Measurements from ENCODE around the gene ACCSL. TPM values are rescaled to one million over a fixed set of nuclear protein-coding genes. Genes with fewer than 3 reads are reported as not detected.

Gene ACCSL
- total and polyA plus RNA-seq, 4 donors, result not detected

DNA sequence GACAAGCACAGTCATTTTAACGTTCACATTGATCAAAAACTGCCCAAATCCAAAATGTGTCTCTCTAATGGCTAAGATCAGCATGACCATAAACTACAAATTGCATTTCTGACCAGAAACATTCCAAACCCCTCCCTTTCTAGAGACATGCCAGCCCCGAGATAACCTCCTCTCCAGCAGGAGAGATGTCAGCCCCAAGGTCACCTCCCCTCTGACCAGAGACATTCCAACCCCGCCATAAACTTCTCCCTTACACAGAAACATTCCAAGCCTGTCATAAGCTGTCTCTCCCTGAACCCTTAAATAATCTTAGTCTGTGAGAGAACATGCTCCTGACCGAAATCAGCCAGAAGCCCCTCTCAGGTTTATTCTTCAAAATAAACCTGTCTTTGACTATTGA is 41.1 kb downstream of the ACCSL start:
- Histone ChIP-seq H3K36me3 (ENCODE audit: control insufficient read depth, insufficient read depth, low read length) (no peaks in the 10 kb centered on the region), H3K9me3 (ENCODE audit: control insufficient read depth, insufficient read depth, low read length) (no peaks in the 10 kb centered on the region), H3K4me3 (ENCODE audit: low read depth, low read length) (no peak overlapping the region), H3K27me3 (ENCODE audit: control insufficient read depth, insufficient read depth, low read length) (no peaks in the 10 kb centered on the region), H3K4me1 (ENCODE audit: control insufficient read depth, insufficient read depth, low read length) (no peaks in the 10 kb centered on the region), H3K27ac (ENCODE audit: low read depth, low read length) (no peak overlapping the region)
- WGBS (ENCODE audit: insufficient coverage), result 94% methylated on average over 3 of the region's 4 CpGs
- no peak for DNase-seq (ENCODE audit: low read depth in 4 of 6, low spot score in 6 of 6)

DNA sequence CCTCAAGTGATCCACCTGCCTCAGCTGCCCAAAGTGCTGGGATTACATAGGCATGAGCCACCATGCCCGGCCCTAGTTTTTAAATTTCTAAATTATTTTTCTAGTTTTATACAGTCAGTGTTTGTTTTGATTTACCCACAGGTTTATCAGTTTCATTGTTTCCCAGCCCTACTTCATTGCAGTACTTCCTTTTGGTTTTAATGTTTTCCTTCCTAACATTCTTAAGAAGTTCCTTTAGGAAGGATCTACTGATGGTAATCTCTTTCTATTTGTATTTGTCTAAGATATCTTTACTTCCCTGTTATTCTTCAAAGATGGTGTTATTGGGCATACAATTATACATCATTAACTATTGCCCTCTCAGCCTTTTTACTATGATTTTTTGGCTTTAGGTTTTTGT is 42.8 kb downstream of the ACCSL start:
- WGBS (ENCODE audit: insufficient coverage), result no CpG with 5 or more reads among the region's 1 CpG
- Histone ChIP-seq H3K36me3 (ENCODE audit: control insufficient read depth, insufficient read depth, low read length) (no peaks in the 10 kb centered on the region), H3K9me3 (ENCODE audit: control insufficient read depth, insufficient read depth, low read length) (no peaks in the 10 kb centered on the region), H3K27me3 (ENCODE audit: control insufficient read depth, insufficient read depth, low read length) (no peaks in the 10 kb centered on the region), H3K4me1 (ENCODE audit: control insufficient read depth, insufficient read depth, low read length) (no peaks in the 10 kb centered on the region), H3K4me3 (ENCODE audit: low read depth, low read length) (no peak overlapping the region), H3K27ac (ENCODE audit: low read depth, low read length) (no peak overlapping the region)
- DNase-seq (ENCODE audit: low read depth in 4 of 6, low spot score in 6 of 6), result no peak

DNA sequence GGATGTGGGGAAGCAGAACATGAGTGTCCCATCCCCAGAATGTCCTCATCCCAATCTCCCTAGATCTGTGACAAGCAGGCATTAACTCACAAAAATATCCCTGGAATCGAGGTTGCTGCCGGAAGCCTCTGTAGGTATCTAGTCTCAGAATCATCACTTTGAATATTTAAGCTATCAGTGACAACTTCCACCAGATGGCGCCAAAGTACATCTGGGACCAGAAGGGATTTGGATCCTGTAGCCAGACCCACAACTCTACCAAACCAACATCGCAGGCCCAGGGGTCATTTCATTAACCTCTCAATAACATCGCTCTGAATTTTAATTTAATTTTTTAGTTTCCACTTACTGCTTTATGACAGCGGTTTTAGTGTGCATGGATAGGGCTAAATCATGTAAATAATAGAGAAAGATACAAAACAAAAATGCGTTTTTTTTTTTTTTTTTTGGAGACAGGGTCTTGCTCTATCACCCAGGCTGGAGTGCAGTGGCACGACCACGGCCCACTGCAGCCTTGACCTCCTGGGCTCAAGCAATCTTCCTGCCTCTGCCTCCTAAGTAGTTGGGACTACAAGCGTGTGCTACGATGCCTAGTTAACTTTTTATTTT is 46.6 kb downstream of the ACCSL start:
- DNase-seq (ENCODE audit: low read depth in 4 of 6, low spot score in 6 of 6), result peak; percentile 67 to 97 (median 83)
- Histone ChIP-seq H3K4me3 (ENCODE audit: low read depth, low read length) (no peak overlapping the region), H3K36me3 (ENCODE audit: control insufficient read depth, insufficient read depth, low read length) (peaks cover 1% of the 10 kb centered on the region), H3K27me3 (ENCODE audit: control insufficient read depth, insufficient read depth, low read length) (no peaks in the 10 kb centered on the region), H3K27ac (ENCODE audit: low read depth, low read length) (no peak overlapping the region), H3K9me3 (ENCODE audit: control insufficient read depth, insufficient read depth, low read length) (no peaks in the 10 kb centered on the region), H3K4me1 (ENCODE audit: control insufficient read depth, insufficient read depth, low read length) (peaks cover 8% of the 10 kb centered on the region)
- WGBS (ENCODE audit: insufficient coverage), result 10% methylated on average over 5 of the region's 11 CpGs

DNA sequence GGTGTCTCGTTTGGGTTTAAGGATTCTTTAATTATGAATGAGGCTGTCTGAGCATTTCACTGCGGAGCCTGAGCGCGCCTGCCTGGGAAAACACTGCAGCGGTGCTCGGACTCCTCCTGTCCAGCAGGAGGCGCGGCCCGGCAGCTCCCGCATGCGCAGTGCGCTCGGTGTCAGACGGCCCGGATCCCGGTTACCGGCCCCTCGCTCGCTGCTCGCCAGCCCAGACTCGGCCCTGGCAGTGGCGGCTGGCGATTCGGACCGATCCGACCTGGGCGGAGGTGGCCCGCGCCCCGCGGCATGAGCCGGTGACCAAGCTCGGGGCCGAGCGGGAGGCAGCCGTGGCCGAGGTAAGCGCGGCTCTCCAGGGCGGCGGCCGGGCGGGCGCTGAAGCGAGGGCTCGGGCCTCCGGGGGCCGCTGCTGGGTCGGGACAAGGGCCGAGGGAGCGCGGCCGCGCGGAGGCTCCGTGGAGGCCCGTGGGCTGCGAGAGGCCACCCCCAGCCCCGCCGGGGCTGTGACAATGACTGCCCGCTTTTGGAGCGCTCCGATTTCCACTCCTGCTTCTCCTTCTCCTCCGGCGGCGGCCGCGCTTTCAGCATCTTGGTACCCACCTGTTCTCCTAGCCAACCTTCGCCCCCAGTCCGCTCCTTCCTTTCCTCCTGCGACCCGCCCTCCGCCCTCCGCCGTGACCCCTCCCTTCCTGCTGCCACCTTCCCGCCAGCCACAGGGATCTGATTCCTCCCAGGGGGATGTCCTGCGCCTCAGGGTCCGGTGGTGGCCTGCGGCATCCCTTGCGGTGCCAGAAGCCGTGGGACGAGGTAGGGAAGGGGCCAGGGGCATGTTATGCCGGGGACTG is 48.0 kb downstream of the ACCSL start, which contains the start of gene EXT2:
Gene EXT2, plus strand, starts transcription at position 173 of the 854 bp plus-strand sequence. CDS start 12,035 bp downstream, outside the sequence.
- peaks cover 8% of the 10 kb centered on the region for H3K4me1 ChIP-seq (ENCODE audit: control insufficient read depth, insufficient read depth, low read length)
- H3K4me3 ChIP-seq (ENCODE audit: low read depth, low read length), result peak within 1 kb of the TSS; percentile 66
- no peak within 1 kb of the TSS for H3K27ac ChIP-seq (ENCODE audit: low read depth, low read length)
- peaks cover 7% of the 10 kb centered on the region for H3K36me3 ChIP-seq (ENCODE audit: control insufficient read depth, insufficient read depth, low read length)
- H3K27me3 ChIP-seq (ENCODE audit: control insufficient read depth, insufficient read depth, low read length), result no peaks in the 10 kb centered on the region
- DNase-seq (ENCODE audit: low read depth in 4 of 6, low spot score in 6 of 6), result peak; percentile 46 to 96 (median 81)
- H3K9me3 ChIP-seq (ENCODE audit: control insufficient read depth, insufficient read depth, low read length), result no peaks in the 10 kb centered on the region
- WGBS (ENCODE audit: insufficient coverage), result under 1% methylated on average over 81 of the region's 83 CpGs

DNA sequence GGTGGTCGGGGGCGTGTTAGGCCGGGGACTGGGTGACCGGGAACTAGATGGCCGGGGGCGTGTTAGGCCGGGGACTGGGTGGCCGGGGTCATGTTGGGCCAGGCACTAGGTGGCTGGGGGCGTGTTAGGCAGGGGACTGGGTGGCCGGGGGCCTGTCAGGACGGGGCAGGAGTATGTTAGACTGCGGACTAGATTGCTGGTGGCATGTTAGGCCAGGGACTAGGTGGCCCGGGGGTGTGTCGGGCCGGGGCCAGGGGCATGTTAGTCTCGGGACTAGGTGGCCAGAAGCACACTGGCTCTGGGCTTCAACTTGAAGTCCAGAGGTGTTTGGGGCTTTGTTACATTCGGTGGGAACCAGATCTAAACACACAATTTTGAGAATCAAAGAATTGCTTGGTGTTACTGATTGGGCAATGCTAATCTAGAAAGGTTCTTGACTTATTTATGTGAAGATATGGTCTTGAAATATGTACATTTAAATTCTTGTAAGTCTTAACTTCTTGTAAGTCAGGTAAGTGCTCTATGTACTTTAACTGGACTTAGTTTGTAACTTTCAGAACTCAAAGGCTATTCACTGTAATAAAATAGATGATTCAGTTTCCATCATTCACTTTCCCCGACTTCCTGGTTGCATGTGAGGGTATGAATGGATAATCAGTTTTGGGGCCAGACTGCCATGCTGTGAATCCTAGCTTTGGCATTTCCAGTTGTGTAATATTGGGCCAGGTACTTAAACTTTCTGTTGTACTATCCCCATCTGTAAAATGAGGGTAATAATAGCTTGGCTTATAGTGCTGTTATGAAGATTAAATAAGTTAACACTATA is 48.8 kb downstream of the ACCSL start:
- peaks cover 7% of the 10 kb centered on the region for H3K36me3 ChIP-seq (ENCODE audit: control insufficient read depth, insufficient read depth, low read length)
- H3K4me1 ChIP-seq (ENCODE audit: control insufficient read depth, insufficient read depth, low read length), result peaks cover 8% of the 10 kb centered on the region
- WGBS (ENCODE audit: insufficient coverage), result 10% methylated on average over 17 of the region's 18 CpGs
- H3K27ac ChIP-seq (ENCODE audit: low read depth, low read length), result no peak overlapping the region
- no peak for DNase-seq (ENCODE audit: low read depth in 4 of 6, low spot score in 6 of 6)
- no peaks in the 10 kb centered on the region for H3K9me3 ChIP-seq (ENCODE audit: control insufficient read depth, insufficient read depth, low read length)
- peak overlapping the region; percentile 66 for H3K4me3 ChIP-seq (ENCODE audit: low read depth, low read length)
- no peaks in the 10 kb centered on the region for H3K27me3 ChIP-seq (ENCODE audit: control insufficient read depth, insufficient read depth, low read length)

DNA sequence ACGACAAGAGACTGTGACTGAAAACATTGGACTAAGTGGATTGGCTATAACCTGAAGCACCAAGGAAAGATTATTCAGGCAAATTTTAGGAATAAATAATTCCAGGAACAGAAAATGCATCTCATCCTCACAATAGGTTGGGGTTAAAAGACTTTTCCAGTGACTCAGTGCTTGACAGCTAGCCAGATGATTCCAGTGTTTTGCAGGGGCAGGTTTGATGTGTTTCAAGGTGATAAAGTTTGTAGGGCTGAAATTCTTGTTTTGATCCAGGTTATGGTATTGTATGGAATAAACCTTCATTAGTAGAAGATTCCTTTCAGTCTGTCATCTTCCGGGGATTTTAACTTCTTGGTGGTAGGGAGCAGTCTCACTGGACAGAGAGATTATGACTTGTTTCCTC is 50.0 kb downstream of the ACCSL start:
- no peak overlapping the region for H3K4me3 ChIP-seq (ENCODE audit: low read depth, low read length)
- H3K9me3 ChIP-seq (ENCODE audit: control insufficient read depth, insufficient read depth, low read length), result no peaks in the 10 kb centered on the region
- no peak overlapping the region for H3K27ac ChIP-seq (ENCODE audit: low read depth, low read length)
- DNase-seq (ENCODE audit: low read depth in 4 of 6, low spot score in 6 of 6), result no peak
- H3K36me3 ChIP-seq (ENCODE audit: control insufficient read depth, insufficient read depth, low read length), result peaks cover 7% of the 10 kb centered on the region
- no peaks in the 10 kb centered on the region for H3K27me3 ChIP-seq (ENCODE audit: control insufficient read depth, insufficient read depth, low read length)
- peaks cover 8% of the 10 kb centered on the region for H3K4me1 ChIP-seq (ENCODE audit: control insufficient read depth, insufficient read depth, low read length)
- WGBS (ENCODE audit: insufficient coverage), result 100% methylated on average over 1 of the region's 2 CpGs

DNA sequence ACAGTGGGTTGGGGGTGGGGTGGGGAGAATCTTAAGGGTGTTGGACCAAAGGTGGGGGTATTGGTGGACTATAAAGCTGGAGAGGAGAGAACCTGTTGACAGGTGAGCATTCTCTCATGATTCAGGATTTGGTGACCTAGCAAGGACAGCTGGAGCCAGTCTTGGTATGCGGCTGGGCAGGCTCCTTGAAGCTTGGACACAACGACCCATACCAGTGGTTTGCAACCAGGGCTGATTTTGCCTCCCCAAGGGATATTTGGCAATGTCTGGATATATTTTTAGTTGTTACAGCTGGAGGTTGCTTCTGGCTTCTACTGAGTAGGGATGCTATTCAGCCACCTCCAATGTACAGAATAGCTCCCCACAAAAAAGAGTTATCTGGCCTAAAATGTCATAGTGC is 53.3 kb downstream of the ACCSL start:
- Histone ChIP-seq H3K4me1 (ENCODE audit: control insufficient read depth, insufficient read depth, low read length) (peaks cover 7% of the 10 kb centered on the region), H3K27ac (ENCODE audit: low read depth, low read length) (no peak overlapping the region), H3K4me3 (ENCODE audit: low read depth, low read length) (no peak overlapping the region), H3K27me3 (ENCODE audit: control insufficient read depth, insufficient read depth, low read length) (no peaks in the 10 kb centered on the region), H3K36me3 (ENCODE audit: control insufficient read depth, insufficient read depth, low read length) (peaks cover 7% of the 10 kb centered on the region), H3K9me3 (ENCODE audit: control insufficient read depth, insufficient read depth, low read length) (no peaks in the 10 kb centered on the region)
- WGBS (ENCODE audit: insufficient coverage), result no CpG with 5 or more reads among the region's 2 CpGs
- DNase-seq (ENCODE audit: low read depth in 4 of 6, low spot score in 6 of 6), result no peak

DNA sequence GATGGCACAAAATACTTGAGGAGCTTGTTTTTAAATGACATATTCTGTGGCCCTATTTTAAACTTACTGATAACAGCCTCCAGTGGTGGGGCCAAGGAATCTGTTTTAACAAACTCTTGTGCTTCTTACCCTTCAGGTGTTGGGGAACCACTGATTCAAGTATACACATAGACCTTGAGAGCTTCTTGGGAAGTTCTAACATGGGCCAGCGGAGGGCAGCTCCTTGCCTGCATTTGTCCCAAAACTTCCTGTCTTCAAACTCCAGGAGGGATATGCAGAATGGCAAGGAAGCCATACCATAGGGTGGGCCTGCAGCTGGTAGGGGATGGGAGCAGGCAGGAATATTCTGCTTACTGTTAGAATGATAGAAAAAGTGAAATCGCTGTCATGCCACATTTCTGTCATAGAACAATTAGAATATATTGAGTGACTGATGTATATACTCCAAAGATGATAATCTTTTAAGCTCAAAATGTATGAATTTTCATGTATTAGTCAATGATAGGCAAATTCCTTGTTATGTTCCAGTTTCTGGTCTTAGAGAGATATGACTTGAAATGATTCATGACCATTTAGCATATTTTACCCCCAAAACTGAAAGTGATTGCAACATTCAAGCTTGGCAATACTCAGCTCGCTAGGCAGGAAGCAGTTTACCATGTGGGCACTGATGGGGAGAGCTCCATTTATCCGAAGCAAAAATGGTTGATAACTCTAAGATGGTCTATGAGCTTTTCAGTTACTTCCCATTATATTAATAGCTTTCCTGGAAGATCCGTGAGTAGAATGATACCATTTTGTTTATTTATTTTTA is 56.9 kb downstream of the ACCSL start:
- no peak overlapping the region for H3K4me3 ChIP-seq (ENCODE audit: low read depth, low read length)
- no peak overlapping the region for H3K27ac ChIP-seq (ENCODE audit: low read depth, low read length)
- H3K36me3 ChIP-seq (ENCODE audit: control insufficient read depth, insufficient read depth, low read length), result peaks cover 13% of the 10 kb centered on the region
- no peaks in the 10 kb centered on the region for H3K27me3 ChIP-seq (ENCODE audit: control insufficient read depth, insufficient read depth, low read length)
- H3K9me3 ChIP-seq (ENCODE audit: control insufficient read depth, insufficient read depth, low read length), result no peaks in the 10 kb centered on the region
- H3K4me1 ChIP-seq (ENCODE audit: control insufficient read depth, insufficient read depth, low read length), result no peaks in the 10 kb centered on the region
- DNase-seq (ENCODE audit: low read depth in 4 of 6, low spot score in 6 of 6), result no peak
- 80% methylated on average over 1 of the region's 5 CpGs for WGBS (ENCODE audit: insufficient coverage)

DNA sequence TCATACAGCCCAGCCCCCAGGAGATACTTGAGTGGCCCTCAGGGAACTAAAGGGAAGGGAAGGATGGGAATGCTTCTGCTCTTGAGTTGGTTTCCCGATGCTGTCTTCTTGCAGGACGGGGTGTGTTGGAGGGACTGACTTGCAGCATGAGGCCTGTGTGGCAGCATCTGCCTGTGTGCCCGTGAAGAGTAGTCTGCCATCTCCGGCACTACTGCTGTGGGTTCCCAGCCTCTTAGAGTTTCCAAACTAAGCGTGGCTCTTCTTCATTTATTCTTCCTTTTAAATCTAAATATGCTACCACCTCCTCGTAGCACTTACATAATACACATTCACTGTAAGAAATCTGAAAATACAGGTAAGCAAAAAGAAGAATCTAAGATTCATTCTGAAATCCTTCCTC is 60.5 kb downstream of the ACCSL start:
- 88% methylated on average over 4 of the region's 6 CpGs for WGBS (ENCODE audit: insufficient coverage)
- H3K27me3 ChIP-seq (ENCODE audit: control insufficient read depth, insufficient read depth, low read length), result no peaks in the 10 kb centered on the region
- no peak for DNase-seq (ENCODE audit: low read depth in 4 of 6, low spot score in 6 of 6)
- H3K4me3 ChIP-seq (ENCODE audit: low read depth, low read length), result no peak overlapping the region
- H3K36me3 ChIP-seq (ENCODE audit: control insufficient read depth, insufficient read depth, low read length), result peaks cover 10% of the 10 kb centered on the region
- H3K9me3 ChIP-seq (ENCODE audit: control insufficient read depth, insufficient read depth, low read length), result no peaks in the 10 kb centered on the region
- no peaks in the 10 kb centered on the region for H3K4me1 ChIP-seq (ENCODE audit: control insufficient read depth, insufficient read depth, low read length)
- H3K27ac ChIP-seq (ENCODE audit: low read depth, low read length), result no peak overlapping the region

Data from spinal cord (tissue), 10 donors.